GM20431 (cell line): ENCODE measurements around the gene RTN4R.

Experiments used
- in situ Hi-C: fragments of 300-500 bp; cut with MseI, MboI; formaldehyde crosslinking; loops from one replicate; pipeline ENCODE4 v1.15.0; 2020; ENCODE audit warnings: low sequenced_read_pairs; ENCODE audit not compliant: unreplicated experiment

The RTN4R gene

GRCh38 chr22:20233351-20234313 lies 34.5 kb downstream of the RTN4R start:
- in situ Hi-C loops, result no loop called here

- in situ Hi-C loops, result no loop called here
Measured at GRCh38 chr22:20232781-20233180, 35.3 kb downstream of the RTN4R start.

GRCh38 chr22:20232237-20232598 lies 35.9 kb downstream of the RTN4R start:
- in situ Hi-C loops, result no loop called here

GRCh38 chr22:20231514-20232236 lies 36.4 kb downstream of the RTN4R start:
- in situ Hi-C loops, result no loop called here

GRCh38 chr22:20230777-20231420 lies 37.2 kb downstream of the RTN4R start:
- in situ Hi-C loops, result no loop called here

GRCh38 chr22:20229916-20230775 lies 38.0 kb downstream of the RTN4R start:
- in situ Hi-C loops, result no loop called here

GRCh38 chr22:20228939-20229272 lies 39.2 kb downstream of the RTN4R start:
- in situ Hi-C loops, result no loop called here

GRCh38 chr22:20228055-20228938 lies 39.8 kb downstream of the RTN4R start:
- in situ Hi-C loops, result no loop called here

- in situ Hi-C loops, result no loop called here
Measured at GRCh38 chr22:20227363-20227762, 40.8 kb downstream of the RTN4R start.

GRCh38 chr22:20226760-20227350 lies 41.3 kb downstream of the RTN4R start:
- in situ Hi-C loops, result no loop called here

- in situ Hi-C loops, result no loop called here
Measured at GRCh38 chr22:20226077-20226716, 41.9 kb downstream of the RTN4R start.

- in situ Hi-C loops, result no loop called here
Measured at GRCh38 chr22:20225693-20225966, 42.5 kb downstream of the RTN4R start.

GRCh38 chr22:20224917-20225692 lies 43.0 kb downstream of the RTN4R start:
- in situ Hi-C loops, result no loop called here

- in situ Hi-C loops, result no loop called here
Measured at GRCh38 chr22:20224256-20224626, 43.9 kb downstream of the RTN4R start.

- in situ Hi-C loops, result no loop called here
Measured at GRCh38 chr22:20223421-20224255, 44.5 kb downstream of the RTN4R start.

- in situ Hi-C loops, result no loop called here
Measured at GRCh38 chr22:20222764-20223420, 45.2 kb downstream of the RTN4R start.
